ENCODE measurements around the gene DNAH2.
"Not testable (repeated sequence)": the region's sequence is repeated elsewhere in the genome, so short reads cannot be mapped to it uniquely, and the experiment has no call there.

The DNAH2 gene

GRCh38 chr17:7807206-7807605 is 89.7 kb downstream of the DNAH2 start:
- DNase-seq (ENCODE audit: low read depth), result no peak
- no peak for TF ChIP-seq CTCF (conservative IDR thresholded peaks at IDR 0.05; ENCODE audit: low read depth, low read length)
- no peak overlapping the region for H3K4me3 ChIP-seq (ENCODE audit: low read length)

- DNase-seq (ENCODE audit: low read depth), result no peak
- H3K4me3 ChIP-seq (ENCODE audit: low read length), result no peak overlapping the region
- no peak for TF ChIP-seq CTCF (conservative IDR thresholded peaks at IDR 0.05; ENCODE audit: low read depth, low read length)
Measured at GRCh38 chr17:7809086-7809790, 91.7 kb downstream of the DNAH2 start.

GRCh38 chr17:7809791-7810343 is 92.3 kb downstream of the DNAH2 start:
- DNase-seq (ENCODE audit: low read depth); H3K4me3 ChIP-seq (ENCODE audit: low read length): not testable (repeated sequence)

DNA sequence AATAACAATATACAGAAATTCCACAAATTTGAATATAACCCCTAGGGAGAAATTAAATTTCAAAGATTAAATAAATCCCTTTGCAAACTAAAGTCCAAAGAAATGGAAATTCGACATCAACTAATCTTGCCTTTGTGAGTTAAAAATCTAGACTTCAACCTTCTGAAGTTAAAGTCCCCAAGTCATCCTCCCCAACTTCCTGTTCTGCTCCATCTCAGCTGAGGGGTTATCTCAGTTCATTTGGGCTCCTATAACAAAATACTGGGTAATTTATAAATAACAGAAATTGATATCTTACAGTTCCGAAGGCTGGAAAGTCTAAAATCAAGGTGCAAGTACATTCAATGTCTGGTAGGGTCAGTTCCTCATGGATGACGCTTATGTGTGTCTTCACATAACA is 93.7 kb downstream of the DNAH2 start:
- no peak for TF ChIP-seq CTCF (conservative IDR thresholded peaks at IDR 0.05; ENCODE audit: low read depth, low read length)
- DNase-seq (ENCODE audit: low read depth), result no peak

DNA sequence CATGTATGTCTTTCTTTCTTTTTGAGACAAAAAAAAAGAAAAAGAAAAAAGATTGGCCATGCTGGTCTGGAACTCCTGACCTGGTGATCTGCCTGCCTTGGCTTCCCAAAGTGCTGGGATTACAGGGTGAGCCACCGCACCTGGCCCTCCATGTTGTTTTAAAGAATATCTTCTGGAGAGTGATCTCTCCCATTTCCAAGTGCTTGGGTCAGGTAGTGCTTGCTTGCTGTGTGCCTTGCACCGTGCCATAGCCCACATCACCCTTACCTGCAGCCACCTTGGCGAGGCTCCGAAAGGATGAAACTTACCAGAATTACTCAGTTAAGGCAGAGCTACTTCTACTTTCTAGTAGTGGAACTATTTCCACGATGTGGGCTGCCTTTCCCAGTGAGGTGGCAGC is 97.4 kb downstream of the DNAH2 start:
- TF ChIP-seq CTCF (conservative IDR thresholded peaks at IDR 0.05; ENCODE audit: low read depth, low read length), result no peak
- H3K4me3 ChIP-seq (ENCODE audit: low read length), result no peak overlapping the region
- no peak for DNase-seq (ENCODE audit: low read depth)

More for the DNA sequence above, 93.7 kb downstream of the DNAH2 start:
- H3K4me3 ChIP-seq (ENCODE audit: low read length), result no peak overlapping the region

DNA sequence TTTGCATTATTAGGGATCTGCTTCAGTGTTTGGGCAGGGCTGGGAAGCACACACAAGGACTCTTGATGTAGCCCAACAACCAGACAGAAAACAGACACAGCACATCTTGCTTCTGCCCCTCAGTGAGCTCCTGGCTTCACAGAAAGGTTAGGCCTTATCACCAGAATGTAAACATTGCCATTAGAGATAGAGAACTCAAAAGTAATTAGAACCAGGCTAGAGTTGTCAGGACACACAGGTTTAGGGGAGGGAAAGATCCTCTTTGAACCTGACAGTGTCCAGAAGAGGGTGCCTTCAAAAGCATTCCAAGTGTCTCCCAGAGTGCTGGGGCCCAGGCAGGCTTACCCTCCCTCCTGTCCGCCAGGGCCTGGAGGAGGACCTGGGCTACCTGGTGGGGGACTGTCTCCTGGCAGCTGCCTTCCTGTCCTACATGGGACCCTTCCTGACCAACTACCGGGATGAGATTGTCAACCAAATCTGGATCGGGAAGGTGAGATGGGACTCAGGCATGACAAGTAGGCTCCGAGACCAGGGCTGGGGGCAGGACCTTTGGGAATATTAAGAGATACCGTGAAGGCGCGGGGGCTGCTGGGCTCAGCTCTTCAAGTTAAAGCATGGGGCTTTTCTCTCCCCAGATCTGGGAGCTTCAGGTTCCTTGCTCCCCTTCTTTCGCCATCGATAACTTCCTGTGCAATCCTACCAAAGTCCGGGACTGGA is 99.5 kb downstream of the DNAH2 start:
- no peak for DNase-seq (ENCODE audit: low read depth)
- TF ChIP-seq CTCF (conservative IDR thresholded peaks at IDR 0.05; ENCODE audit: low read depth, low read length), result no peak
- H3K4me3 ChIP-seq (ENCODE audit: low read length), result no peak overlapping the region

GRCh38 chr17:7817643-7817964 is 100.1 kb downstream of the DNAH2 start:
- no peak overlapping the region for H3K4me3 ChIP-seq (ENCODE audit: low read length)
- DNase-seq (ENCODE audit: low read depth), result no peak
- TF ChIP-seq CTCF (conservative IDR thresholded peaks at IDR 0.05; ENCODE audit: low read depth, low read length), result no peak

Data from retinal pigment epithelial cell (primary cell).